ENCODE data around the gene MESP2. TPM values are rescaled to one million over a fixed set of nuclear protein-coding genes. Genes with fewer than 3 reads are reported as not detected.

MESP2 gene
- total and polyA plus RNA-seq, 2 of the 13 experiments (the other 11 are each of a cell fraction or from before 2014, with no cell fraction given) = not detected

GRCh38 chr15:89750560-89751542, 25.3 kb upstream of the MESP2 start, which contains the start of gene MESP1 (continued):
- TF ChIP-seq BATF2 (CRISPR knock-in tag; IDR thresholded peaks at IDR 0.05) (no peak), NFRKB (IDR thresholded peaks at IDR 0.05) (no peak), MAX (IDR thresholded peaks at IDR 0.05) (peak; percentile 92), NAIF1 (CRISPR knock-in tag; IDR thresholded peaks at IDR 0.05; ENCODE audit: borderline replicate concordance) (no peak), SAFB2 (CRISPR knock-in tag; IDR thresholded peaks at IDR 0.05; ENCODE audit: borderline replicate concordance, low read depth) (no peak), ZNF251 (CRISPR knock-in tag; IDR thresholded peaks at IDR 0.05) (no peak), ARNTL (CRISPR knock-in tag; IDR thresholded peaks at IDR 0.05) (no peak), AHDC1 (CRISPR knock-in tag; IDR thresholded peaks at IDR 0.05; ENCODE audit: borderline replicate concordance) (no peak), ZNF546 (CRISPR knock-in tag; conservative IDR thresholded peaks at IDR 0.05) (peak; percentile 73; the same call in 1 of the 2 replicates), RXRB (CRISPR knock-in tag; IDR thresholded peaks at IDR 0.05; ENCODE audit: borderline replicate concordance) (peak; percentile 38; the same call in 1 of the 2 replicates), SALL1 (CRISPR knock-in tag; IDR thresholded peaks at IDR 0.05) (peak; percentile 80), CSRNP2 (CRISPR knock-in tag; conservative IDR thresholded peaks at IDR 0.05; ENCODE audit: low read depth) (no peak), SRSF4 (IDR thresholded peaks at IDR 0.05; ENCODE audit: low read depth, low read length, poor library complexity, severe bottlenecking) (no peak), ZNF24 (IDR thresholded peaks at IDR 0.05) (no peak), ZMYM4 (CRISPR knock-in tag; IDR thresholded peaks at IDR 0.05) (peak; percentile 28; the same call in 1 of the 2 replicates), TRIM22 (IDR thresholded peaks at IDR 0.05) (no peak), TRAFD1 (CRISPR knock-in tag; IDR thresholded peaks at IDR 0.05; ENCODE audit: borderline replicate concordance) (no peak)
